Esophagus mucosa (tissue), 1 donor: ENCODE data around the gene CRTAC1. TPM values are rescaled to one million over a fixed set of nuclear protein-coding genes. Genes with fewer than 3 reads are reported as not detected.
A peak's percentile ranks its signal among the peaks of the same experiment; 100 is the strongest.

Experiments used
- ATAC-seq: fragments of 200-7000 bp; cut with Tn5 transposase; one replicate; pipeline ENCODE4 v1.9.1; 2020
- total RNA-seq: library from RNA; stranded (reverse); gene quantifications from one replicate; pipeline ENCODE4 v1.2.4, GENCODE V29; 2023
- donor health status: DM: yes; HTN: yes; CAD: no.

Gene CRTAC1
- total RNA-seq, 1 donor from 2014 or later: 1.5 TPM

- ATAC-seq: no peak
Measured at GRCh38 chr10:97836446-97836845, 194.0 kb downstream of the CRTAC1 start.

GRCh38 chr10:97831259-97831658 is 199.2 kb downstream of the CRTAC1 start:
- no peak for ATAC-seq

GRCh38 chr10:97830064-97830463 is 200.4 kb downstream of the CRTAC1 start:
- ATAC-seq: no peak

GRCh38 chr10:97828721-97829120 is 201.7 kb downstream of the CRTAC1 start:
- no peak for ATAC-seq

GRCh38 chr10:97827702-97828291 is 202.6 kb downstream of the CRTAC1 start:
- ATAC-seq: no peak

GRCh38 chr10:97826892-97827291 is 203.5 kb downstream of the CRTAC1 start:
- ATAC-seq: no peak

GRCh38 chr10:97825020-97825760 is 205.2 kb downstream of the CRTAC1 start:
- no peak for ATAC-seq

GRCh38 chr10:97823734-97824133 is 206.7 kb downstream of the CRTAC1 start:
- no peak for ATAC-seq

- ATAC-seq: peak; percentile 23
Measured at GRCh38 chr10:97822261-97822687, 208.1 kb downstream of the CRTAC1 start.

- ATAC-seq: peak; percentile 27
Measured at GRCh38 chr10:97821308-97822038, 208.9 kb downstream of the CRTAC1 start.

- ATAC-seq: no peak
Measured at GRCh38 chr10:97820096-97820704, 210.2 kb downstream of the CRTAC1 start.

- ATAC-seq: no peak
Measured at GRCh38 chr10:97818572-97818971, 211.8 kb downstream of the CRTAC1 start.

GRCh38 chr10:97816609-97817008 is 213.8 kb downstream of the CRTAC1 start:
- ATAC-seq: no peak

Other genes starting within 250 kb of the CRTAC1 start
- 1.4 TPM for gene GOLGA7B, start 180.8 kb downstream of the CRTAC1 start, total RNA-seq
- 7.7 TPM for gene R3HCC1L, start 104.0 kb upstream of the CRTAC1 start, total RNA-seq
- 1.1 TPM for gene LOXL4, start 237.6 kb upstream of the CRTAC1 start, total RNA-seq